ENCODE results near the gene SYT9.

SYT9 gene

GRCh38 chr11:7347611-7348431 lies 96.1 kb downstream of the SYT9 start:
- no peak for DNase-seq

- no peak for DNase-seq
Measured at GRCh38 chr11:7348432-7349304, 97.0 kb downstream of the SYT9 start.

- DNase-seq = no peak
Measured at GRCh38 chr11:7351228-7351627, 99.5 kb downstream of the SYT9 start.

GRCh38 chr11:7353100-7353499 lies 101.4 kb downstream of the SYT9 start:
- DNase-seq = no peak

GRCh38 chr11:7364660-7365059 lies 113.0 kb downstream of the SYT9 start:
- no peak for DNase-seq

GRCh38 chr11:7367803-7368202 lies 116.1 kb downstream of the SYT9 start:
- DNase-seq = no peak

- no peak for DNase-seq
Measured at GRCh38 chr11:7376386-7376785, 124.7 kb downstream of the SYT9 start.

GRCh38 chr11:7381937-7382336 lies 130.2 kb downstream of the SYT9 start:
- no peak for DNase-seq

- no peak for DNase-seq
Measured at GRCh38 chr11:7383406-7383805, 131.7 kb downstream of the SYT9 start.

GRCh38 chr11:7384691-7385090 lies 133.0 kb downstream of the SYT9 start:
- DNase-seq = no peak

GRCh38 chr11:7385532-7385931 lies 133.8 kb downstream of the SYT9 start:
- DNase-seq = no peak

- no peak for DNase-seq
Measured at GRCh38 chr11:7413961-7414915, 162.5 kb downstream of the SYT9 start.

GRCh38 chr11:7414973-7415817 lies 163.5 kb downstream of the SYT9 start:
- no peak for DNase-seq

- DNase-seq = no peak
Measured at GRCh38 chr11:7416080-7416479, 164.4 kb downstream of the SYT9 start.

GRCh38 chr11:7417328-7417727 lies 165.6 kb downstream of the SYT9 start:
- DNase-seq = no peak

GRCh38 chr11:7418061-7418460 lies 166.4 kb downstream of the SYT9 start:
- DNase-seq = no peak

- DNase-seq = no peak
Measured at GRCh38 chr11:7418906-7419305, 167.2 kb downstream of the SYT9 start.

GRCh38 chr11:7421136-7421535 lies 169.4 kb downstream of the SYT9 start:
- no peak for DNase-seq

- no peak for DNase-seq
Measured at GRCh38 chr11:7422544-7423331, 171.0 kb downstream of the SYT9 start.

- no peak for DNase-seq
Measured at GRCh38 chr11:7423946-7424345, 172.2 kb downstream of the SYT9 start.

GRCh38 chr11:7427733-7428132 lies 176.0 kb downstream of the SYT9 start:
- no peak for DNase-seq

Data from hippocampal formation (tissue), 2 donors.